ENCODE data around the gene MPIG6B.

Gene MPIG6B

DNA sequence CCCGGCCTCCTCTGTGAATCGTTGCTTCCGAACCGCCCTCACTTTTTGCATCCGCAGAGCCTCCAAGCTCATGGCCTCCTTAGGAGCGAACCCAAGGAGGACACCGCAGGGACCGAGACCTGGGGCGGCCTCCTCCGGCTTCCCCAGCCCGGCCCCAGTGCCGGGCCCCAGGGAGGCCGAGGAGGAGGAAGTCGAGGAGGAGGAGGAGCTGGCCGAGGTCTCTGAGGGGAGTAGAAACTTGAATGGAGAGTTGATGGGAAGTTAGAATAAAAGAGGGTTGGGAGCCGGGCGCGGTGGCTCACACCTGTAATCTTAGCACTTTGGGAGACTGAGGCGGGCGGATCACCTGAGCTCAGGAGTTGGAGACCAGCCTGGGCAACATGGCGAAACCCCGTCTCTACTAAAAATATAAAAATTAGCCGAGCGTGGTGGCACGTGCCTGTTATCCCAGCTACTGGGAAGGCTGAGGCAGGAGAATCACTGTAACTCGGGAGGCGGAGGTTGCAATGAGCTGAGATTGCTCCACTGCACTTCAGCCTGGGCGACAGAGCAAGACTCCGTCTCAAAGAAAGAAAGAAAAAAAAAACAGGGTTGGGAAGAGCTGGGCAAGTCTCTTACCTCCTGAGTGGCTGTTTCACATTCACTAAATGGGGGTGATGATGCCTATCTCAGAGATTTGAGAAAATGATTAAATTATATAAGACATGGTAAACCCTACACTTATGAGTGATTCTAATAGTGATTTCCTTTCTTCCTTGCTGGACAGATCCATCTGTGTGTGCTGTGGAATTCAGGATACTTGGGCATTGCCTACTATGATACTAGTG, 17.4 kb downstream of the MPIG6B start:
- Histone ChIP-seq H3K4me3 (ENCODE audit: extremely low read depth, insufficient read depth, low read length, poor library complexity, severe bottlenecking) (peak overlapping the region; percentile 72), H3K4me1 (ENCODE audit: control insufficient read depth, insufficient read depth, low read length, poor library complexity, severe bottlenecking) (peaks cover 33% of the 10 kb centered on the region), H3K9me3 (ENCODE audit: control insufficient read depth, low read length) (no peaks in the 10 kb centered on the region), H3K36me3 (ENCODE audit: control insufficient read depth, insufficient read depth, low read length) (peaks cover 36% of the 10 kb centered on the region), H3K27ac (ENCODE audit: low read depth, low read length, severe bottlenecking) (peak overlapping the region; percentile 67)
- 45 to 50% methylated on average over 28 of the region's 29 CpGs for WGBS, 2 experiments (ENCODE audit: insufficient coverage in 2 of 2)

DNA sequence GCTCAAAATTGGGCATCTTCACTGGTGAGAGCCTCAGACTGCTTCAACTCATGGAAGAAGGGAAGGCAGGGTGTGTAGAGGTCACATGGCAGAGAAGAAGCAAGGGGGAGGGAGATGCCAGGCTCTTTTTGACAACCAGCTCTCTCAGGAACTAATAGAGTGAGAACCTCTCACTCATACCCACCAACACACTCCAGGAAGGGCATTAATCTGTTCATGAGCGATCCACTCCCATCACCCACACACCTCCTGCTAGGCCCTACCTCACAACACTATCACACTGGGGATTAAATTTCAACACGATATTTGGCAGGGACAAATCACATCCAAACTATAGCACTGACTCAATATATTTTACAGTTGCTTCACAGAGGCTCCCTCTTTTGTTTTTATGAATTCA, 18.6 kb downstream of the MPIG6B start:
- Histone ChIP-seq H3K4me1 (ENCODE audit: control insufficient read depth, insufficient read depth, low read length, poor library complexity, severe bottlenecking) (peaks cover 32% of the 10 kb centered on the region), H3K36me3 (ENCODE audit: control insufficient read depth, insufficient read depth, low read length) (peaks cover 36% of the 10 kb centered on the region), H3K27ac (ENCODE audit: low read depth, low read length, severe bottlenecking) (no peak overlapping the region), H3K4me3 (ENCODE audit: extremely low read depth, insufficient read depth, low read length, poor library complexity, severe bottlenecking) (no peak overlapping the region), H3K9me3 (ENCODE audit: control insufficient read depth, low read length) (no peaks in the 10 kb centered on the region)
- 93% methylated on average over 2 of the region's 2 CpGs; no CpG with 5 or more reads in 1 of the 2 experiments for WGBS, 2 experiments (ENCODE audit: insufficient coverage in 2 of 2)

GRCh38 chr6:31742894-31743293, 19.7 kb downstream of the MPIG6B start:
- Histone ChIP-seq H3K9me3 (ENCODE audit: control insufficient read depth, low read length) (no peaks in the 10 kb centered on the region), H3K4me3 (ENCODE audit: extremely low read depth, insufficient read depth, low read length, poor library complexity, severe bottlenecking) (no peak overlapping the region), H3K36me3 (ENCODE audit: control insufficient read depth, insufficient read depth, low read length) (peaks cover 45% of the 10 kb centered on the region), H3K27ac (ENCODE audit: low read depth, low read length, severe bottlenecking) (no peak overlapping the region), H3K4me1 (ENCODE audit: control insufficient read depth, insufficient read depth, low read length, poor library complexity, severe bottlenecking) (peaks cover 29% of the 10 kb centered on the region)
- WGBS, 2 experiments (ENCODE audit: insufficient coverage in 2 of 2) = 91 to 98% methylated on average over 3 of the region's 3 CpGs

DNA sequence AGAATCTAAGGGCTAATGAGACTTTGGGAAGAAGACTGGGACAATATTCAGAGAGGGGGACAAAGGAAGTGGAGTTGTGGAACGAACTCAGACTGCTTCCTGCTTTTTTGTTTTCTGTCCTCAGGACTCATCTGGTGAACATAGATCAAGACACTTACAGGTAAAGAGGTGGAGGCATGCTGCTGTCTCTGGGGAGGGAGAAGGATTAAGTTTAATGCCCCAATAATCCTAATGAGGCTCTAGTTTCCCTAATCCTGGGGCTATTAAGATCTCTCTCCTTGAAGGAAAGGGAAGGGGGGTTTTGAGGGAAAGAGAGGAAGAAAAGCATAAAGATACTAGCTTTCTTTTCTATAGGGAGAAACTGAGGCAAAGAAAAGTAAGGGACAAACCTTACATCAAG, 21.2 kb downstream of the MPIG6B start:
- no peak overlapping the region for H3K4me3 ChIP-seq (ENCODE audit: extremely low read depth, insufficient read depth, low read length, poor library complexity, severe bottlenecking)
- peaks cover 16% of the 10 kb centered on the region for H3K4me1 ChIP-seq (ENCODE audit: control insufficient read depth, insufficient read depth, low read length, poor library complexity, severe bottlenecking)
- peaks cover 45% of the 10 kb centered on the region for H3K36me3 ChIP-seq (ENCODE audit: control insufficient read depth, insufficient read depth, low read length)
- no peaks in the 10 kb centered on the region for H3K9me3 ChIP-seq (ENCODE audit: control insufficient read depth, low read length)
- WGBS, 2 experiments (ENCODE audit: insufficient coverage in 2 of 2) = 83 to 100% methylated on average over 1 of the region's 1 CpG
- H3K27ac ChIP-seq (ENCODE audit: low read depth, low read length, severe bottlenecking) = no peak overlapping the region

DNA sequence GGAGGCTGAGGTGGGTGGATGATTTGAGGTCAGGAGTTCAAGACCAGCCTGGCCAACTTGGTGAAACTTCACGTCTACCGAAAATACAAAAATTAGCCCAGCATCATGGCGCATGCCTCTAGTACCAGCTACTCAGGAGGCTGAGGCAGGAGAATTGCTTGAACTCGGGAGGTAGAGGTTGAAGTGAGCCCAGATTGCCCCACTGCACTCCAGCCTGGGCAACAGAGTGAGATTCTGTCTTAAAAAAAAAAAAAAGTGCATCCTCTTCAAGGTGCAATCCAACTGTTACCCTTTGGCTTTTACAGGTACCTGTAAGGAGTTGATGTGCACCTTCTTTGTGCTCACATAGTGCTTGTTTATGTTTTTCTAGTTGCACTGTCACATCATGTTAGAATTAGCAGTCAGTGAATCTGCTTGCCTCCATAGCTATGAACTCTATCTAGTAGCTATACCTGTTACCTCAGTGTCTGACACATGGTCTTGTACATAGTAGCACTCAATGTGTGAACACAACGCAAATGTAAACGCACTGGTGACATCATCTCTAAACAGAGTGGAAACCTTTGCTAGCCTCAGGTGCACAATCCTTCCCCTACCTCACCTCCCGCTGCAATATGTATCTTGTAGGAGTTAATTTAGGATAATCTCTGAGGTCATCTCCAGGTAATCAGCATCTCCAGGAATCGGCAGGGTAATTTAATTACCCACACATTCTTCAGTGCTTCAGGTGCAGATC, 26.3 kb downstream of the MPIG6B start:
- 95 to 97% methylated on average over 4 to 5 of the region's 8 CpGs for WGBS, 2 experiments (ENCODE audit: insufficient coverage in 2 of 2)
- peaks cover 12% of the 10 kb centered on the region for H3K36me3 ChIP-seq (ENCODE audit: control insufficient read depth, insufficient read depth, low read length)

GRCh38 chr6:31750411-31751022, 27.3 kb downstream of the MPIG6B start:
- peaks cover 9% of the 10 kb centered on the region for H3K36me3 ChIP-seq (ENCODE audit: control insufficient read depth, insufficient read depth, low read length)
- H3K4me1 ChIP-seq (ENCODE audit: control insufficient read depth, insufficient read depth, low read length, poor library complexity, severe bottlenecking) = peaks cover 12% of the 10 kb centered on the region

More for the DNA sequence above, 26.3 kb downstream of the MPIG6B start:
- no peak overlapping the region for H3K27ac ChIP-seq (ENCODE audit: low read depth, low read length, severe bottlenecking)
- H3K4me3 ChIP-seq (ENCODE audit: extremely low read depth, insufficient read depth, low read length, poor library complexity, severe bottlenecking) = no peak overlapping the region
- H3K4me1 ChIP-seq (ENCODE audit: control insufficient read depth, insufficient read depth, low read length, poor library complexity, severe bottlenecking) = peaks cover 12% of the 10 kb centered on the region
- H3K9me3 ChIP-seq (ENCODE audit: control insufficient read depth, low read length) = no peaks in the 10 kb centered on the region

GRCh38 chr6:31752739-31753319, 29.7 kb downstream of the MPIG6B start:
- no peaks in the 10 kb centered on the region for H3K9me3 ChIP-seq (ENCODE audit: control insufficient read depth, low read length)
- H3K4me3 ChIP-seq (ENCODE audit: extremely low read depth, insufficient read depth, low read length, poor library complexity, severe bottlenecking) = no peak overlapping the region
- H3K27ac ChIP-seq (ENCODE audit: low read depth, low read length, severe bottlenecking) = no peak overlapping the region
- H3K4me1 ChIP-seq (ENCODE audit: control insufficient read depth, insufficient read depth, low read length, poor library complexity, severe bottlenecking) = peaks cover 4% of the 10 kb centered on the region
- H3K36me3 ChIP-seq (ENCODE audit: control insufficient read depth, insufficient read depth, low read length) = peaks cover under 1% of the 10 kb centered on the region
- WGBS, 2 experiments (ENCODE audit: insufficient coverage in 2 of 2) = 87 to 93% methylated on average over 4 to 8 of the region's 8 CpGs

More at GRCh38 chr6:31750411-31751022, 27.3 kb downstream of the MPIG6B start:
- WGBS, 2 experiments (ENCODE audit: insufficient coverage in 2 of 2) = 94 to 96% methylated on average over 5 to 6 of the region's 7 CpGs
- Histone ChIP-seq H3K9me3 (ENCODE audit: control insufficient read depth, low read length) (no peaks in the 10 kb centered on the region), H3K4me3 (ENCODE audit: extremely low read depth, insufficient read depth, low read length, poor library complexity, severe bottlenecking) (no peak overlapping the region), H3K27ac (ENCODE audit: low read depth, low read length, severe bottlenecking) (no peak overlapping the region)

GRCh38 chr6:31758281-31758680, 35.1 kb downstream of the MPIG6B start:
- peaks cover 8% of the 10 kb centered on the region for H3K4me1 ChIP-seq (ENCODE audit: control insufficient read depth, insufficient read depth, low read length, poor library complexity, severe bottlenecking)
- H3K9me3 ChIP-seq (ENCODE audit: control insufficient read depth, low read length) = no peaks in the 10 kb centered on the region
- H3K27ac ChIP-seq (ENCODE audit: low read depth, low read length, severe bottlenecking) = no peak overlapping the region
- H3K36me3 ChIP-seq (ENCODE audit: control insufficient read depth, insufficient read depth, low read length) = peaks cover 30% of the 10 kb centered on the region
- no peak overlapping the region for H3K4me3 ChIP-seq (ENCODE audit: extremely low read depth, insufficient read depth, low read length, poor library complexity, severe bottlenecking)
- 100% methylated on average over 1 of the region's 2 CpGs for WGBS, 2 experiments (ENCODE audit: insufficient coverage in 2 of 2)

DNA sequence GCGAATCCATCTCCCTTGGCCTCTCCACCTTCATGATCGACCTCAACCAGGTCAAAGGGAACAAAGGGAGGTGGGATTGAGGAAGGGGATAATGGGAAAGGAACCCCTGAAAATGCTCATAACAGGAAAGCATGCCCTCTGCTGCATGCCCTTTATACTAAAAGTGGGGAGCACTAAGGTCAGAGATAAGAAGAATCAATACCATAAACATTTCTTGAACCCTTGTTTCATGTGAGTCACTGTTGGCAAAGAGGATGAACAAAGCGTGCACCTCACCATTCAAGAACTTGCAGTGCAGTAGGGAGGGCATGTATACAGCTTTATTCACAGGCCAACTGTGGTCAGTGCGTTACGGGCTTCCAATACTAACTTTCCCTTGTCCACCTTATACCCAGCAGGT, 37.6 kb downstream of the MPIG6B start:
- WGBS, 2 experiments (ENCODE audit: insufficient coverage in 2 of 2) = 100% methylated on average over 1 to 2 of the region's 5 CpGs
- Histone ChIP-seq H3K4me3 (ENCODE audit: extremely low read depth, insufficient read depth, low read length, poor library complexity, severe bottlenecking) (no peak overlapping the region), H3K36me3 (ENCODE audit: control insufficient read depth, insufficient read depth, low read length) (peaks cover 30% of the 10 kb centered on the region), H3K27ac (ENCODE audit: low read depth, low read length, severe bottlenecking) (no peak overlapping the region), H3K9me3 (ENCODE audit: control insufficient read depth, low read length) (no peaks in the 10 kb centered on the region), H3K4me1 (ENCODE audit: control insufficient read depth, insufficient read depth, low read length, poor library complexity, severe bottlenecking) (peaks cover 18% of the 10 kb centered on the region)

DNA sequence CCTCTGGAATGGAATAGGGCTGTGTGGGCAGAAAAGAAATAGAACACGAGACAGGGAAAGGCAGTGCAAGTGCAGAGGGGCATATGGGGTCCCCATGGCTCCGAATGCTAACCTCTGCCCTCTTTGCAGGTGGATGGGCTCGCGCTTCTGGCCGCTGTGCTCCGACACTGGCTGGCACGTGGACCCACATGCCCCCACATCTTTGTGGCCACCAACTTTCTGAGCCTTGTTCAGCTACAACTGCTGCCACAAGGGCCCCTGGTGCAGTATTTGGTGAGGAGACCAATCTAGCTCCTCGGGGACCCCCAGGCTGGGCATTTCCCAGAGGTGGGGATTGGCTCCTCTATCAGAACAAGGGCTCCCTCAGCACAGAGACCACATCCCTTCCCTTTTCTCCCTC, 38.2 kb downstream of the MPIG6B start:
- Histone ChIP-seq H3K4me1 (ENCODE audit: control insufficient read depth, insufficient read depth, low read length, poor library complexity, severe bottlenecking) (peaks cover 18% of the 10 kb centered on the region), H3K9me3 (ENCODE audit: control insufficient read depth, low read length) (no peaks in the 10 kb centered on the region), H3K27ac (ENCODE audit: low read depth, low read length, severe bottlenecking) (no peak overlapping the region), H3K4me3 (ENCODE audit: extremely low read depth, insufficient read depth, low read length, poor library complexity, severe bottlenecking) (no peak overlapping the region), H3K36me3 (ENCODE audit: control insufficient read depth, insufficient read depth, low read length) (peaks cover 30% of the 10 kb centered on the region)
- WGBS, 2 experiments (ENCODE audit: insufficient coverage in 2 of 2) = 93 to 98% methylated on average over 3 to 7 of the region's 8 CpGs

All from mesodermal cell (in vitro differentiated cells).